ENCODE results near the gene UBB. TPM values are rescaled to one million over a fixed set of nuclear protein-coding genes. Genes with fewer than 3 reads are reported as not detected.

The UBB gene
- total RNA-seq, 1 donor: 1,199 TPM

GRCh38 chr17:16425698-16426659 is 45.1 kb downstream of the UBB start:
- Histone ChIP-seq H4K20me1 (ENCODE audit: insufficient read depth, low read length) (no peaks in the 10 kb centered on the region), H3K4me3 (ENCODE audit: insufficient read depth, low read length) (no peak overlapping the region), H3K4me2 (ENCODE audit: insufficient read depth, low read length) (no peak overlapping the region), H3K9me3 (ENCODE audit: low read depth, low read length) (no peaks in the 10 kb centered on the region), H3K27me3 (ENCODE audit: insufficient read depth, low read length) (no peaks in the 10 kb centered on the region), H2AFZ (ENCODE audit: low read length) (no peak overlapping the region), H3K4me1 (ENCODE audit: insufficient read depth, low read length) (peaks cover under 1% of the 10 kb centered on the region), H3K27ac (ENCODE audit: low read depth, low read length) (no peak overlapping the region), H3K79me2 (ENCODE audit: insufficient read depth, low read length) (peaks cover 15% of the 10 kb centered on the region), H3K36me3 (ENCODE audit: insufficient read depth, low read length) (peaks cover 63% of the 10 kb centered on the region)
- peak; percentile 30 for DNase-seq (ENCODE audit: insufficient read length, low spot score, missing footprints)
- TF ChIP-seq, protein P1, sequence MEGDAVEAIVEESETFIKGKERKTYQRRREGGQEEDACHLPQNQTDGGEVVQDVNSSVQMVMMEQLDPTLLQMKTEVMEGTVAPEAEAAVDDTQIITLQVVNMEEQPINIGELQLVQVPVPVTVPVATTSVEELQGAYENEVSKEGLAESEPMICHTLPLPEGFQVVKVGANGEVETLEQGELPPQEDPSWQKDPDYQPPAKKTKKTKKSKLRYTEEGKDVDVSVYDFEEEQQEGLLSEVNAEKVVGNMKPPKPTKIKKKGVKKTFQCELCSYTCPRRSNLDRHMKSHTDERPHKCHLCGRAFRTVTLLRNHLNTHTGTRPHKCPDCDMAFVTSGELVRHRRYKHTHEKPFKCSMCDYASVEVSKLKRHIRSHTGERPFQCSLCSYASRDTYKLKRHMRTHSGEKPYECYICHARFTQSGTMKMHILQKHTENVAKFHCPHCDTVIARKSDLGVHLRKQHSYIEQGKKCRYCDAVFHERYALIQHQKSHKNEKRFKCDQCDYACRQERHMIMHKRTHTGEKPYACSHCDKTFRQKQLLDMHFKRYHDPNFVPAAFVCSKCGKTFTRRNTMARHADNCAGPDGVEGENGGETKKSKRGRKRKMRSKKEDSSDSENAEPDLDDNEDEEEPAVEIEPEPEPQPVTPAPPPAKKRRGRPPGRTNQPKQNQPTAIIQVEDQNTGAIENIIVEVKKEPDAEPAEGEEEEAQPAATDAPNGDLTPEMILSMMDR (IDR thresholded peaks at IDR 0.05; ENCODE audit: extremely low read depth, low read depth, low read length): no peak

GRCh38 chr17:16427020-16427419 is 46.1 kb downstream of the UBB start:
- H3K27ac ChIP-seq (ENCODE audit: low read depth, low read length): no peak overlapping the region
- no peak for DNase-seq (ENCODE audit: insufficient read length, low spot score, missing footprints)
- no peak overlapping the region for H2AFZ ChIP-seq (ENCODE audit: low read length)
- no peaks in the 10 kb centered on the region for H3K9me3 ChIP-seq (ENCODE audit: low read depth, low read length)
- no peaks in the 10 kb centered on the region for H3K27me3 ChIP-seq (ENCODE audit: insufficient read depth, low read length)
- H3K4me1 ChIP-seq (ENCODE audit: insufficient read depth, low read length): no peaks in the 10 kb centered on the region
- H3K79me2 ChIP-seq (ENCODE audit: insufficient read depth, low read length): peaks cover 12% of the 10 kb centered on the region
- H3K4me2 ChIP-seq (ENCODE audit: insufficient read depth, low read length): no peak overlapping the region
- H3K36me3 ChIP-seq (ENCODE audit: insufficient read depth, low read length): peaks cover 61% of the 10 kb centered on the region
- TF ChIP-seq, protein P1 (IDR thresholded peaks at IDR 0.05; ENCODE audit: extremely low read depth, low read depth, low read length): no peak
- H4K20me1 ChIP-seq (ENCODE audit: insufficient read depth, low read length): no peaks in the 10 kb centered on the region
- no peak overlapping the region for H3K4me3 ChIP-seq (ENCODE audit: insufficient read depth, low read length)

DNA sequence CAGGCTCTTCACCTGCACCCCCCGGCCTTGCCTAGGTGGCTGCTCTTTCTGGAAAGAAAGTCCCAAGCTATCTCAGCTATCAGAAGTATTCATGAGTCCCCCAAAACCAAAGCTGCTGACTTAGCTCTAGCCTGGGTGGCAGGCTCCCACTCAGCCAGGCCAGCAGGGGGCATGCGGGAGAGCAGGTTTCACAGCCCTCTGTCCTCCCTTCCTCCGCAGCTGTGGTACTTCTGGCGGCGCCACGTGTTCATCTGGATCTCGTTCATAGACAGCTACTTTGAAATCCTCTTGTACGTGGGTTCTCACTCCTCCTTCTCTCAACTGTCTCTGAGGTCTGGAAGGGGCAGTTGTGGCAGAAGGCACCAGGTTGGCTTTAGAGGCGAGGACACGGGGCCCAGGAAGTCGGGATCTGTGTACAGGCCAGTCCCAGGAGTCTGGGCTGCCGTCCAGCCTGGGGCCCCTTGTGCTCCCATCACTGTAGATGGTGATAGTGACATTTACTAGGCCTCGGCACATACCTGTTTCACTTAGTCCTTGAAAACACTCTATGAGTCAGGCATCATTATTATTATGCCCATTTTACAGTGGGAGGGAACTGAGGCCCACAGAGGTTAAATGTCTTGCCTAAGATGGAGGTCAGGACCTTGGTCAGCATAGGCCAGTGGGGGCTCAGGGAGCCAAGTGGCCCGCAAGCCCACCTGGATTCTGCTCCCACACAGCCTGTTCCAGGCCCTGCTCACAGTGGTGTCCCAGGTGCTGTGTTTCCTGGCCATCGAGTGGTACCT is 47.4 kb downstream of the UBB start:
- Histone ChIP-seq H3K27me3 (ENCODE audit: insufficient read depth, low read length) (no peaks in the 10 kb centered on the region), H3K4me3 (ENCODE audit: insufficient read depth, low read length) (no peak overlapping the region), H3K27ac (ENCODE audit: low read depth, low read length) (no peak overlapping the region), H3K36me3 (ENCODE audit: insufficient read depth, low read length) (peaks cover 57% of the 10 kb centered on the region), H3K79me2 (ENCODE audit: insufficient read depth, low read length) (peaks cover 3% of the 10 kb centered on the region), H2AFZ (ENCODE audit: low read length) (no peak overlapping the region), H3K9me3 (ENCODE audit: low read depth, low read length) (no peaks in the 10 kb centered on the region), H4K20me1 (ENCODE audit: insufficient read depth, low read length) (no peaks in the 10 kb centered on the region), H3K4me2 (ENCODE audit: insufficient read depth, low read length) (no peak overlapping the region), H3K4me1 (ENCODE audit: insufficient read depth, low read length) (no peaks in the 10 kb centered on the region)
- DNase-seq (ENCODE audit: insufficient read length, low spot score, missing footprints): peak; percentile 66
- TF ChIP-seq, protein P1 (IDR thresholded peaks at IDR 0.05; ENCODE audit: extremely low read depth, low read depth, low read length): peak; percentile 67

GRCh38 chr17:16429083-16429482 is 48.2 kb downstream of the UBB start:
- DNase-seq (ENCODE audit: insufficient read length, low spot score, missing footprints): no peak
- Histone ChIP-seq H3K4me3 (ENCODE audit: insufficient read depth, low read length) (no peak overlapping the region), H2AFZ (ENCODE audit: low read length) (no peak overlapping the region), H3K36me3 (ENCODE audit: insufficient read depth, low read length) (peaks cover 58% of the 10 kb centered on the region), H3K9me3 (ENCODE audit: low read depth, low read length) (no peaks in the 10 kb centered on the region), H4K20me1 (ENCODE audit: insufficient read depth, low read length) (no peaks in the 10 kb centered on the region), H3K79me2 (ENCODE audit: insufficient read depth, low read length) (no peaks in the 10 kb centered on the region), H3K27me3 (ENCODE audit: insufficient read depth, low read length) (no peaks in the 10 kb centered on the region), H3K27ac (ENCODE audit: low read depth, low read length) (no peak overlapping the region), H3K4me1 (ENCODE audit: insufficient read depth, low read length) (no peaks in the 10 kb centered on the region), H3K4me2 (ENCODE audit: insufficient read depth, low read length) (no peak overlapping the region)
- TF ChIP-seq, protein P1 (IDR thresholded peaks at IDR 0.05; ENCODE audit: extremely low read depth, low read depth, low read length): no peak

Data from osteoblast (primary cell).